HG02884 (cell line): ENCODE measurements around the gene AUTS2.

Experiments
- ATAC-seq: cut with Tn5 transposase; IDR thresholded peaks from one replicate; pipeline ENCODE4 v1.9.1; 2021; ENCODE audit warnings: mild to moderate bottlenecking, moderate library complexity; ENCODE audit not compliant: unreplicated experiment

Gene AUTS2

DNA sequence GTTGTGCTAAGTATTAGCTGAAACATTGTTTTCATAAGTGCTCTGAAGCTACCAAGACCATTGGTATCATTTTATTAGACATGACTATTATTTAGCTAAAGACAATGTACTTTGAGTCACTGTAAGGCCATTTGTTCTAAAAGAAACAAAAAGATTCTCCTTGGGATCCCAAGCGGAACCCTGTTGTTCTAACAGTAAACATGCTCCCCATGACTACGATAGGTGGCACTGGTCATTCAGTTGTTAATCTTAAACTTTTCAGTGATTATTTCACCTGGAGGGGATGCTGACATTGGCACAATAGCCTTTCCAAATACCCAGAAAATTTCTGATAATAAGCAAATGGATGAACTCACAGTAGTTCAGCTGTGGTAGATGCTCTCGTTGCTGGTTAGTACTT, 715.0 kb downstream of the AUTS2 start:
- no peak for ATAC-seq

DNA sequence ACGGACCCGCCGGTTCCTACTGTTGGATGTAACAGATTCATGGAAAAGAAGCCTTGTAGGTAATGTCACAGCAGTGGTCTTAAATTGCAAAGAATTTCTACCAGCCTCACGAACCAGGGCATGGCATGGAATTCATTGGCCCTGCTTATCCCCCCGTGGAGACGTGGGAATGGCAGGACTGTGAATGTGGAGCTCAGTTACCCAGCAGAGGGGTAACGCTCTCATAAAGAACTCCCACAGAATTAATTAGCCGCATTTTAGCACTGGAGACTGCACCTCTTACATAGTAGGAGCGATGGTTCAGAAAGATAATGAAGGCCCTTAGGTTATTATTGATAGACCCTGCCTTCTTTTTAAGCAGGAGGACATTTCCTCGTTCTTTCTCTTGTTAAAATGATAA, 715.4 kb downstream of the AUTS2 start:
- ATAC-seq = no peak

DNA sequence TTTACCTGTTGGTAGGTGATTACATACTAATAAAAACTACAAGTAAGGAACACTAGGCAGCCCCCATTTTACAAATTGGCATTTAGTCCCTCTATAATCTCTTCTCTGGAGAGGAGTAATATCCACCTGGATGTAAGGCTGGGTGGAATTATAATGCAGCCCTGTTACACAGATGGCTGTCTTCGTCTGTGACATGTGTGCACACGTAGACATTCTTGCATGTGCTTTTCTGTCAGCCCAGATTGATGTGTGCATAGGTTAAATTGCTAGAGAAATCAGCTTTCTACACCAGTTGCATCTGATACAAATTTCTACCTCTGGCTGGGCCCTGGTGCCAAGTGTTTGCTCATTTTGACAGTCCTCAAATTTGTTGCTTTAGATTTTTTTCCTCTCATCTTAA, 715.9 kb downstream of the AUTS2 start:
- no peak for ATAC-seq

DNA sequence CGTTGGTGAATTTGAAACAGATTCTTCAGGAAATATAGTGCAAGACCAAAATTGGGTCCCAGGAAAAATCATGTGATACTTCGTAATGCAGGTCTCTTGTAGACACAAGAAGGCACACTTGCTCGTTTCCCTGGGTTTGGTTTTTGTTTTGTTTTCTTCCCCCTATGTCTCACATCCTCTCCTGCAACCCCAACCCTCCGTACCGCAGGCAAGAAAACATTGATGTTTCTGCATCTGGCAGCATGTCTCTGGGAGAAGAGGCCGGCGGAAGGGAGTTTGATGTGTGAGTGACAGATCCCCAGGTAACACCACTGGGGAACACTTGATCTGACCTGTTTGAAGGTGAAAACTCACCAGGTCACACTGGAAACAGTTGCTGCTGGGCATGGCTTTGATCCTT, 718.5 kb downstream of the AUTS2 start:
- ATAC-seq = no peak

DNA sequence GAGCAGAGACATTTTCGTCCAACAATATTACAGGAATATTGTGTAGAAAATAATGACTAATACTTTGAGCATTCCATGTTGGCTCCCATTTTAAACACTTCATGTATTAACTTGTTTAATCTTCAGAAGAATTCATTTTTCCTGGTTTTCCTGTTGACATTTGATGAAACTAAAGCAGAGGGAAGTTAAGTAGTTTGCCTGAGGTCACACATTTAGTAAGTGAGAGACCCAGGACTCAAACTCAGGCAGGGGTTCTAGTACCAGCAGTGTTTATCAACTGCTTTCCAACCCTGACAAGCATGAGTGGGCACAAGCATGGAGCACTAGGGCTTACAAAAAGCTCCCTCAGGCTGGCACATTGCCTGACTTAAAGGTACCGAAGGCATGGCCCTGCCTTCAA, 719.1 kb downstream of the AUTS2 start:
- ATAC-seq = no peak

DNA sequence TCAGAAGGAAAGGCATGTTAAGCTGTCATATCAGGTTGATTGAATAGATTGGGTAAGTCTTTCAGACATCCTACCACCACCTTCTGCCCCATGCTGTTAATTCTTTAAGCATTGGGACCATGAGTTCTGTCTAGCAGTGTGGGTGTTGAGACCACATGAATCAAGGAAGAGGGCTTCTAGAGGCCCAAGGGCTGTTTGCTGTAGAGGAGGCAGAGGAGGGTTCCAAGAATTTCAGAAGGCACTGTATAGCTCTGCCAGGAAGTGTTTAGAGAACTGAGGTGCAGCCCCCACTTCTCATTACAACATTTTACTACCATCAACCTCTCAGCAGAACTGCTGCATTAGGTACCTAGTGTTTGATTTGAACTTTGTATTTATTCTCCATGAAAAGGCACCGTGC, 720.2 kb downstream of the AUTS2 start:
- no peak for ATAC-seq

DNA sequence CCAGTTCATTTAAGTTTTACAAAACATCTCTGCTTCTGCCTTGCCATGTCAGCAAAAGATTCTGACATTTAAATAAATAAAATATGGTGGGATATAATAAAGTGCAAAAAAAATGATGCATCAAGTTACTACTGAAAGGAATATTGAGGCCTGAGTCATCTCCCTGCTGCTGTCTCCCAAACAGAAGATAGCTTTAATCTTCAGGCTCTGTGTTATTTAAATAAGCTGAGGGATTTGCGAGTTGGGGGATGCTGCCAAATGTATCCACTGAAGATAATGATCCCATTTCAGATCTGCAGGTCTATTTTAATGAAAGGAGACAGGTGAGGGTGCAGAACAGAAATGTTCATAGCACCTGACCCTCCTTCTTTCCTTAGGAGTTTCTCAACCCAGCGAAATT, 720.8 kb downstream of the AUTS2 start:
- ATAC-seq = no peak

DNA sequence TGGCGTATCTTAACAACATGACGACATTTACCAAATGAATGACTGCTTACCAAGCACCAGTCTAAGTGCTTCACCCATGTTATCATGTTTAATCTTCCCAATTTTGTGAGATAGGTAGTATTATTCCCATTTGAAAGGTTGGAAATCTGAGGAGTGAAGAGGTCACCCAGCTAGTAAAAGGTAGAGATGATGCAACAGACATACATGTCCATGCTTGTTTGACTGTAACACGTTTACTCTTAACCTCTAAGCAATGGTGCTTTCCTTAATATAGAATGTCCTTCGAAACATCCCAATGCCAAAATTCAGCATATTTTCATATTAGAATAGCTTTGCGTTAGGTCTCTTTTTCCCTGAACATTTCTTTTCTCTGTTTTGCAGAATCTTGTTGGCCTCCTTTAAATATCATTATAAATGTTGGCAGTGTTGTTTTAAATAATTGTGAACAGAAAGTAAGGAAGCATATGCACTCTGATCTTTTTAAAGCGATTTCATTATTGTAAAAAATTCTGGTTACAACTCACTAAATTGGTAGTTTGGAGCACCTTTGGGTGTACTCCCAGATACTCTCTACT, 722.8 kb downstream of the AUTS2 start:
- ATAC-seq = no peak

DNA sequence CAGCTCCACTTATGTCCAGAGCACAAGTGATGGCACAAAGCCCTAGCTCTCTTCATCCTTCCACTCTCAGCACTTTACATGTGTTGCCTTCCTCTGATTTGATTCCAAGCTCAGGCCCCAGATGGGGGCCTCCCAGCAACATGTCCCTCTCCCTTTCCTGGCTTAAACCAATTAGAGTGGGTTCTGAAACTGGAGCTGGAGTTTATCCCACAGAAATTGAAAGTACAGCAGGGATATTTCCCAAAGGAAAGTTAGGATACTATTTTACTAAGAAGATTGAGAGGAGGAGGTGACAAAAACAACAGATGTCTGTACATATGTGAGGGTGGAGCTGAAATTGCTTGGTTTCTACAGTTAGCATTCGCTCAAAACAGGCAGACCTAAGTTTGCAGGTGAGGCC, 724.6 kb downstream of the AUTS2 start:
- ATAC-seq = no peak

DNA sequence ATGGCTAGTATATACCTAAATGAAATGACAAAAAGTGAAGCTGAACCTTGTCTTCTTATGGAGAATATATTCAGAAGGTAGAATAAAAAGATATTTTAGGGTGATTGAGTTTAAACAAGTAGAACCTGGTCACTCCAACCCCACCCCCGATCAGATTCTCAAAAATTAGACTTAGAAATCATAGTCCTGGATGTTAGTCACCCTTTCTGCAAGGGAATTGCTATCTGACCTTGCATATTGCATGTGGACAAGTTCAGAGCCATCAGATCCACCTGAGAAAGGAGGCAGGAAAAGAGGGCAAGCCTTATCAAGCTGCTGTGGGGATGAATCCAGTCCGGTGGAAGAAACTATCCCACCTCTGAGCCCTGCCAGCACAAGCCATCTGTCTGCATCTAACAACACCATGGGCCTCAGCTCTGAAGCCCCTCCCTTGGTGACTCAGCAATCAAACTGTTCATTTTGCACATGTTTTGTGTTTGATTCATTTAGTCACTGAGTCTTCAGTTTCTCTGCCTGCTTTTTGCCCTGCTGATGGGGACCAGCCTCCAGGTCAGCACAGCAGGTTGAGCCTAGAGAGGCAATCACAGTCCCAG, 727.3 kb downstream of the AUTS2 start:
- no peak for ATAC-seq

DNA sequence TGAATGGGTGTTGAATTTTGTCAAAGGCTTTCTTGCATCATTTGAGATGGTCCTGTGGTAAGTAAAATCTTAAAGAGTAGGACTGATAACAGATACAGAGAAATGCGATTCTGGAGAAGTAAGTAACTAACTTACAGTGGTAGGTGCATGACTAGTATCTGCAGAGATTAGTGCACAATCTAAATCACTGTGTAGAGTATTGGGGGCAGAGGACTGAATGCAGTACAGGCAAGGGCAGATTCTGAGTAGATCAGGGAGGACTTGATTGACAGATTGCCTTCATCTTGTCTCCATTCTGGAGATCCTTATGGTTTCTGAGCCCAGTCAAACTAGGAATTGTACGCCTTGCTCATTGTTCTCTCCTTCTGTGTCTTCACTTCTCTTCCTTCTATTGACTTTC, 736.0 kb downstream of the AUTS2 start:
- no peak for ATAC-seq

DNA sequence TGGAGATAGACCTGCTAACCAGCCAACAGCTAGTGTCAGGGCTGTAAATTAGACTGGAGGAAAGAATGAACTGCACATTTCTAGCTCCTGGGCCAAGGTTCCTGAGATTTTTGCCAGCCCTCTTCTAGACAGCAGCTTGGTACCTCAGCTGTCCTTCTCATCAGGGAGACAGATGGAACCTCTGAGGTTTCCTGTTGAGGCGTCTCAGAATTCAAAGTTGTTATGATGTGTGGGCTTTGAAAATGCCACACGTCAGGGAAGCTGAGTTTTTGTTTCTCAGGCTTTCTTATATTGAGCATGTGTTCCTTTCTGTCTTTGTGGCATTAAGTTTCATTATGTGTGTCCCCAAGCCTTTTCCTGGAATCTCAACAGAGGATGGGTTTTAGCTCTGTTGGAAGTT, 736.6 kb downstream of the AUTS2 start:
- no peak for ATAC-seq

DNA sequence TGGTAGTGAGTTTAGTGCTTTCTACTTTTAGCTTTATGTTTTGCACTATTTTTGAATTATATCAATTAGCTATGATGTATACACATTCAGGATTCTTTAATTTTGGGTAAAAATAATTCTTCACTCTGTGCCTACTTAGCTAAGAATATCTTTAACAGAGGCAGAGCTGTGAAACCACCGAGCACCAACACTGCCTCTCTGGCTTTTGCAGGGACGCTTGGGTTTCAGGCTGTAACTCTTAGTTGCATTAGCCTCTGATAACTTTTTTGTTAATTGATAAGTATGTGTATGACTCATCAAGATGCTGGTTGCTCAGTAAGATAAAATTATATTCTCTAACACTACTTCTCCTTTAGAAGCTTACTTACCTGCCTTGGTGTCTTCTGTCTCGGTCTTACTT, 738.3 kb downstream of the AUTS2 start:
- no peak for ATAC-seq

DNA sequence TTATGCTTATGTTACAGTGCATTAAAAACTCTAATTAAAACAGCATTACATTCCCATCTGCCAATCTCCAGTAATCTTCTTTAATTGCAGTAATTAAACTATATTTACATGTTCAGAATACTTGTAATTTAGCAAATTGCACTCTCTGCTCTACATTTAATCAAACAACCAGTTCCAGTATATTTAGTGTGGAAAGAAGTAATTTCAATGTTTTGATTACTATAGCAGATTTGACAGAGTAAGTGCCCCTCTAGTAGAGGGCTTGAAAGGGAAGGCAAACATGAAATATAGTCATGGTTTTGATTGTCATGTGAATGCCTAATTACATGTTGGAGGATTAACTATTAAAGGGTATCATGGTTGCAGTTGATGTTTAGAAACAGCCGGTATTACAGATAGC, 739.7 kb downstream of the AUTS2 start:
- ATAC-seq = no peak

DNA sequence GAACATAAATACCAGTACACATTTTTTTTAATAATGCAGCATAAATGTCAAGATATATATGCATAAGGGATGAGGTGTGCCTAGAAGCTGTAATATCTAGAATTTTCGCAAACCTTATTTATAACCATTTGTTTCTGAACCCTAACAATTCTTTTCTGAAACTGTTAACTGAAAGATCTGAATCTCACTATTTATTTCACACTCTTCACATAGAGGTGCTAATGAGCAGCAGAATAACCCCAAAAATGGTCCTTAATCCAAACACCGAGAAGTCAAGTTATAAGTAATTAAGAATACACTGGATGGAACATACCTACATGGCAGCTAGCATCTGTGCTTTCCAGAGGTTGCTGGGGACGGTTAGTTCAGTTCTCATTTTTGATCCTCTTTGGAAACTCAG, 742.0 kb downstream of the AUTS2 start:
- ATAC-seq = no peak

DNA sequence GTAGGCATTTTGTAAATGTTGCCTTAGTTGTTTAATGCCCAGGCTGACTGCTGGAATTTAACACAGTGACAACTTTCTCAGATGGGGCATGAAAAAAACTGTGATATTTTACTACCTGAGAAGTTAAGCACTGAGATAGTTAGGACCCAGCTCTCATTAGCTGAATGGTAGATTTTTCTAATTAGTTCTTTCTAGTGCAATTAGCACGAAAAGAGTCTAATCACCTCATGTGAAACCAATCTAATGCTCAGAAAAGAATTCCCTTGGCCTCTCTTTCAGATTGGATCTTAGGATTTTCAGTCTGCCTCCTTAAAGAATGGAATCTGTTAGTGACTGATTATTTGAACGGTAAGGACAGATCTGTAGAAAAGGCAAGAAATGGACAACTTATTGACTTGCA, 743.2 kb downstream of the AUTS2 start:
- ATAC-seq = no peak

DNA sequence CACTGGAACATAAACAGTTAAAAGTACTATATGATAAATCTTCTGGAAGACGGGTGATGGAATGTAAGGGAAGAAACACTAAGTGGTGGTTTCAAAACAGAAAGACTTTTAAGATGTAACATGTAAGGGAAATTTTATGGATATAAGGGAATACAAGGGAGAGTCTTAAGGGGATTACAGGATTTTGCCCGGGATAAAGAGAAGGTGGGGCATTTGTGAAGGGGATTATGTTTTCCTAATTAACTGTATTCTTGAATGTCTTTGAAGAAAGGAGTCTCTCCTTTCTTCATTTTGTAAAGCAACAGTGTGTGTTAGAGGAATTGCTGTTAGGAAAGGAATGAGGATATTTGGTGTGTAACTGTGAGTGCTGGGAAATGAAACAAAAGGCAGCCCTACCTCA, 745.2 kb downstream of the AUTS2 start:
- no peak for ATAC-seq

DNA sequence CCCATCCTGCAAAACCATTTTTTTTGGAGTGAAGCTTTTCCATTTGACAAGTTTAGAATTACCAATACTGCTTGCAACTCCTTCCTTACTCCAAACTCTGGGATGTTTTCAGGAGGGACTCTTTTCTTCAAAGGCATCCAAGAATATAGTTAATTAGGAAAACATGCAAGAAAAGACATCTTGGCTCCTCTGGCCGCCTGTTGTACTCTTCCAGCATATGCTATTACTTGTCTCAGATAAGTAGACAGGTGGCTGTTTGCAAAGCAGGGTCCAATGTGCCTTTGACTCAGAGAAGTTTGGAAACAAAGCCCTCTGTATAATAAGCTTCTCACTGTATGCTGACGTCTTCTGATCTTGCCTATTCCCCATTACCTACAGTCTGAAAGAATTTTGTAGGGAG, 746.5 kb downstream of the AUTS2 start:
- no peak for ATAC-seq

DNA sequence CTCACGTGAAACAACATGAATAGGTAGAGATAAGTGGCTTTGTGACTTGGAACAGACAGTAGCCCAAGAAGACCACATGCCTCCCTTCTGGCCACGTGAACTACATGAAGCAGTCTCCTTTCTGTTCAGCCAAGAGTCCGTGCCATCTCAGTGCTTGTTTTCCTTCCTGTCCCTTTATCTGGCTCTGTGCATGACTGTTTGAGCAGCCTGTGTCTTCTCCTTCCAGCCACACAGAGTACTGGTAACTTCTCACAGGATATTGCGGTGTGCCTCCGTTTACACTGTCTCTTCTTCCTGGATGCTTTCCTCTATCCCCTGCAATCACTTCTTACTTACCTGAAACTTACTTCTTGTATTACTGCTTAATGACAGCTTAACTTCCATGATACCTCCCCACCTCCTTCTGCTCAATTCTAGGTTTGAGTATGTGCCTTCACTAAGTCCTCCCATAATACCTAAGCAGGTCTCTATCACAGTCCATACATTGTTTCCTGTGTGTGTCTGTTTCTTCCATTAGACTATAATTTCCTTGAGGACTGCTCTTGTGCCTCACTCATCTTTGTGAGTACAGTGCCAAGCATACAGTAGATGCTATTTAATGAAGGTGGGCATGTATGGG, 748.7 kb downstream of the AUTS2 start:
- no peak for ATAC-seq

DNA sequence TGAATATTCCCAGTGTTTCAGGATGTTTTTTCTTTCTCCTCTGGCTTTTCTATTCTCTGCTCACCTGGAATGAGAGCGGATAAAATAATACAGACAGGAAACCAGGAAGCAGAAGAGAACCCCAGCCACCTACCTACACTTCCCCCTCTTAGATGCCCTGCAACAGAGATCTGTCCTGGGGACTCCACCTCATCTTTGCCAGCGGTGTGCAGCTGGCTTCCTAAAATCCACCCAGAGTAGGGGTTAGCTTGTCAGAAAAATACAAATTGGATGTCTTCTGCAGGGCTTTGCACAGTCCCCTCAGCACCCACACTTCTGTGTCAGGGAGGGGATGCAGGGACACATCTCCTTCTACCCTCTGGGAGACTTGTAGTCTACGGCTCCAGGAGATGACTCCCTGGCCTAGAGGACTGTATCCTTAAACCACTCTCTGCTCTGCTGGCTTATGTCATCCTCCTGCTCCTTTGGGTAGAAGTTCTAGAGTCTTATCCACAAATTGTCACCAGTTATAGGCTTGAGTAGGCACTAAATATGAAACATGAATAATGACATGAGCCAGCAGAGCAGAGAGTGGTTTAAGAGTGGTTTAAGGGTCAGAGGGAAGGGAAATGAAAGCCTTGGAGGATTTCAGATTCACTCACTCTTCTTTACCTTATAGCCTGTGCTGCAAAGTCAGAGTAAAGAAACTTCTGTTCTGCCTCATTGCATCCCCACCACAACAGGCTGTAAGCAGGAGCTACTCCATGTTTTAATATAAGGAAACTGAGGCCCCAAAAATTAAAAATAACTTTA, 749.4 kb downstream of the AUTS2 start:
- peak; percentile 99 for ATAC-seq

DNA sequence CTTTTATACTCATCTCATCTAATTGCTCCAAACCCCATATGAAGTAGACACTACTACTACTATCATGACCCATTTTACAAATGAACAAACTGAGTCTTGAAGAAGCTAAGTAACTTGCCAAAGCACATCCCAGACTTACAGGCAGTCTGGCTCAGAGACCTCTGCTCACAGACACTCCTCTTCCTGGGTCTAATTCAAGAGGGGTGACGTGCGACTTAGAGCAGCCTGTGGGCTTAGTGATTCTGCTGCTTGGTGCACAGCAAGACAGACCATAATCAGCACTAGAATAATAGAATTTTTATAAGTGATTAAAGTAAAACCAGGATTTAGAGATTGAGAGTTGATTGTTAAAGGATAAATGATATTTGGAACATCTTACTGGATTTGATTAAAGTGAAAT, 750.8 kb downstream of the AUTS2 start:
- ATAC-seq = no peak

DNA sequence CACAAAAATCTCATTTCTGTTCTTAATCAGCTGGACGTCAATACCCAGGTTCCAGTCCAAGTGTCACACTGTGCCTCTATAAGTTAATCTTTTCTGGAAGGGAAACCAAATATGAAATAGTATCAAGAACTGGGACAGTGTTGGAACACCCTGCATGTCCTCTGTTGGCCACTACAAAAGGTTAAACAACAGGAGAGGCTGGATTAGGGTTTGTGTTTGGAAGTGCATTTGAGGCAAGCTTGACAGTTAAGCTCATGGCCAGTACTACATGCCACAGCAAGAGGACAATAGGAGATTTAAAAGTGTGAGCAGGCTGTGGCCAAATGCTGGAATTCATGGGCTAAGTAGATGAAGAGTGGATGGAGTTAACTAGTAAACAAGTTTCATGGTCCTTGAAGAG, 751.5 kb downstream of the AUTS2 start:
- no peak for ATAC-seq
